H9 (cell line): Measurements from ENCODE around the gene FRAT2. TPM values are rescaled to one million over a fixed set of nuclear protein-coding genes. Genes with fewer than 3 reads are reported as not detected.
A peak's percentile ranks its signal among the peaks of the same experiment; 100 is the strongest.

Experiments
- DNase-seq: peaks from one replicate; pipeline ENCODE4 v3.0.0-alpha.2; 2017
- H2AFZ ChIP-seq: one replicate; pipeline ENCODE4 v1.6.1; 2013; ENCODE audit warnings: mild to moderate bottlenecking, low read length, control low read depth, moderate library complexity
- H2AK5ac ChIP-seq: 2 replicates; pipeline ENCODE4 v1.6.1; 2013; ENCODE audit warnings: low read length, control low read depth, mixed read lengths; ENCODE audit not compliant: insufficient read length
- H2BK120ac ChIP-seq: one replicate; pipeline ENCODE4 v1.6.1; 2013; ENCODE audit warnings: low read depth, mild to moderate bottlenecking, low read length, control low read depth, inconsistent platforms; ENCODE audit not compliant: poor library complexity, severe bottlenecking
- H2BK12ac ChIP-seq: 2 replicates; pipeline ENCODE4 v1.6.1; 2013; ENCODE audit warnings: low read length, control low read depth, mixed read lengths, low read depth; ENCODE audit not compliant: insufficient read length
- H2BK15ac ChIP-seq: 2 replicates; pipeline ENCODE4 v1.6.1; 2013; ENCODE audit warnings: low read depth, low read length, control low read depth
- H2BK20ac ChIP-seq: one replicate; pipeline ENCODE4 v1.6.1; 2013; ENCODE audit warnings: low read depth, mild to moderate bottlenecking, low read length, control low read depth, inconsistent platforms; ENCODE audit not compliant: poor library complexity, severe bottlenecking
- H2BK5ac ChIP-seq: 2 replicates; pipeline ENCODE4 v1.6.1; 2013; ENCODE audit warnings: low read length, control low read depth, mixed read lengths; ENCODE audit not compliant: insufficient read length
- H3K14ac ChIP-seq: 2 replicates; pipeline ENCODE4 v1.6.1; 2013; ENCODE audit warnings: low read length, control low read depth; ENCODE audit not compliant: insufficient read depth
- H3K18ac ChIP-seq: 2 replicates; pipeline ENCODE4 v1.6.1; 2013; ENCODE audit warnings: low read depth, mild to moderate bottlenecking, mixed read lengths, low read length, control low read depth; ENCODE audit not compliant: insufficient read length
- H3K23ac ChIP-seq: 2 replicates; pipeline ENCODE4 v1.6.1; 2013; ENCODE audit warnings: low read length, control low read depth, mixed read lengths, low read depth; ENCODE audit not compliant: insufficient read length
- H3K23me2 ChIP-seq: 2 replicates; pipeline ENCODE4 v1.6.1; 2013; ENCODE audit warnings: low read depth, mild to moderate bottlenecking, mixed read lengths, low read length, control low read depth; ENCODE audit not compliant: insufficient read length, poor library complexity, severe bottlenecking
- H3K27ac ChIP-seq: 2 replicates; pipeline ENCODE4 v1.5.1; 2013; ENCODE audit warnings: low read length, control low read depth, mixed read lengths, low read depth; ENCODE audit not compliant: insufficient read length
- H3K27me3 ChIP-seq: 2 replicates; pipeline ENCODE4 v1.6.1; 2013; ENCODE audit warnings: low read length, control low read depth, inconsistent platforms; ENCODE audit not compliant: insufficient read depth
- H3K4ac ChIP-seq: 2 replicates; pipeline ENCODE4 v1.6.1; 2013; ENCODE audit warnings: low read depth, mild to moderate bottlenecking, control low read depth, inconsistent platforms, low read length, moderate library complexity
- H3K4me1 ChIP-seq: 2 replicates; pipeline ENCODE4 v1.6.1; 2013; ENCODE audit warnings: low read length, control low read depth, inconsistent platforms; ENCODE audit not compliant: insufficient read depth
- H3K4me2 ChIP-seq: 2 replicates; pipeline ENCODE4 v1.6.1; 2013; ENCODE audit warnings: low read length, control low read depth, mixed read lengths; ENCODE audit not compliant: insufficient read length, insufficient read depth
- H3K56ac ChIP-seq: 2 replicates; pipeline ENCODE4 v1.6.1; 2013; ENCODE audit warnings: low read depth, mild to moderate bottlenecking, mixed read lengths, low read length, control low read depth; ENCODE audit not compliant: insufficient read length
- H3K79me1 ChIP-seq: 2 replicates; pipeline ENCODE4 v1.6.1; 2013; ENCODE audit warnings: low read depth, mild to moderate bottlenecking, moderate library complexity, low read length, control low read depth, inconsistent platforms; ENCODE audit not compliant: insufficient read depth, poor library complexity, severe bottlenecking
- H3K79me2 ChIP-seq: 2 replicates; pipeline ENCODE4 v1.6.1; 2013; ENCODE audit warnings: low read length, control low read depth, inconsistent platforms; ENCODE audit not compliant: insufficient read depth
- H3K9ac ChIP-seq: 2 replicates; pipeline ENCODE4 v1.6.1; 2013; ENCODE audit warnings: low read length, control low read depth, mixed read lengths; ENCODE audit not compliant: insufficient read length; ENCODE audit errors: extremely low read depth
- H3K9me3 ChIP-seq: one replicate; pipeline ENCODE4 v1.6.1; 2013; ENCODE audit warnings: low read depth, low read length, inconsistent platforms; ENCODE audit not compliant: control insufficient read depth
- H3T11ph ChIP-seq: one replicate; pipeline ENCODE4 v1.6.1; 2013; ENCODE audit warnings: mild to moderate bottlenecking, low read length, control low read depth, inconsistent platforms
- H4K20me1 ChIP-seq: one replicate; pipeline ENCODE4 v1.6.1; 2013; ENCODE audit not compliant: control insufficient read depth, insufficient read length, insufficient read depth
- H4K5ac ChIP-seq: 2 replicates; pipeline ENCODE4 v1.6.1; 2013; ENCODE audit warnings: low read depth, mild to moderate bottlenecking, mixed read lengths, low read length, control low read depth; ENCODE audit not compliant: insufficient read length
- H4K8ac ChIP-seq: replicated peaks from 2 replicates; pipeline ENCODE4 v1.6.1; 2013; ENCODE audit warnings: low read length, control low read depth, mixed read lengths, low read depth; ENCODE audit not compliant: insufficient read length
- H4K91ac ChIP-seq: 2 replicates; pipeline ENCODE4 v1.6.1; 2013; ENCODE audit warnings: low read depth, mild to moderate bottlenecking, moderate library complexity, mixed read lengths, low read length, control low read depth; ENCODE audit not compliant: insufficient read length
- H3K27ac Mint-ChIP-seq, 3 experiments: 2 replicates in 2 of 3; 3 replicates in 1 of 3; pipeline ENCODE4 v1.8.0; 2020 to 2021; ENCODE audit warnings: mixed read lengths in 3 of 3, mild to moderate bottlenecking in 1 of 3, moderate library complexity in 1 of 3
- H3K27me3 Mint-ChIP-seq: 2 replicates; pipeline ENCODE4 v1.8.0; 2021; ENCODE audit warnings: low read depth, mild to moderate bottlenecking, moderate library complexity, mixed read lengths
- H3K36me3 Mint-ChIP-seq, 3 experiments: 2 replicates in 2 of 3; 3 replicates in 1 of 3; pipeline ENCODE4 v1.8.0; 2020 to 2021; ENCODE audit warnings: low read depth in 3 of 3, mixed read lengths in 3 of 3; ENCODE audit not compliant: insufficient read depth in 1 of 3
- H3K4me1 Mint-ChIP-seq, 2 experiments: 2 replicates each; pipeline ENCODE4 v1.8.0; 2020; ENCODE audit warnings: mixed read lengths in 2 of 2
- H3K4me3 Mint-ChIP-seq, 2 experiments: 2 replicates in 1 of 2; 3 replicates in 1 of 2; pipeline ENCODE4 v1.8.0; 2020 to 2021; ENCODE audit warnings: mild to moderate bottlenecking in 2 of 2, mixed read lengths in 2 of 2, moderate library complexity in 1 of 2
- H3K9me3 Mint-ChIP-seq, 2 experiments: 2 replicates in 1 of 2; 3 replicates in 1 of 2; pipeline ENCODE4 v1.8.0; 2020; ENCODE audit warnings: mild to moderate bottlenecking in 2 of 2, mixed read lengths in 2 of 2, moderate library complexity in 1 of 2
- WGBS: extraction: QIAGEN DNeasy Blood & Tissue Kit; methylation state at CpG from one replicate; pipeline ENCODE4 v1.1.7; 2013; ENCODE audit warnings: missing lambda C conversion rate, low lambda C conversion rate, mixed read lengths; ENCODE audit not compliant: insufficient read length; ENCODE audit errors: extremely low coverage; 5-methylcytosine and 5-hydroxymethylcytosine counted together
- total RNA-seq: library from RNA; stranded (reverse); gene quantifications from 2 replicates; pipeline ENCODE4 v1.2.1, GENCODE V29; 2021
- TF ChIP-seq, protein P1 (sequence below): fragments of 200-600 bp; sonication (generic); conservative IDR thresholded peaks from 3 replicates; pipeline ENCODE4 v1.8.0; 2021; ENCODE audit warnings: antibody characterized with exemption, mild to moderate bottlenecking

Gene FRAT2
- total RNA-seq, 1 experiment from 2014 or later = 129 TPM

DNA sequence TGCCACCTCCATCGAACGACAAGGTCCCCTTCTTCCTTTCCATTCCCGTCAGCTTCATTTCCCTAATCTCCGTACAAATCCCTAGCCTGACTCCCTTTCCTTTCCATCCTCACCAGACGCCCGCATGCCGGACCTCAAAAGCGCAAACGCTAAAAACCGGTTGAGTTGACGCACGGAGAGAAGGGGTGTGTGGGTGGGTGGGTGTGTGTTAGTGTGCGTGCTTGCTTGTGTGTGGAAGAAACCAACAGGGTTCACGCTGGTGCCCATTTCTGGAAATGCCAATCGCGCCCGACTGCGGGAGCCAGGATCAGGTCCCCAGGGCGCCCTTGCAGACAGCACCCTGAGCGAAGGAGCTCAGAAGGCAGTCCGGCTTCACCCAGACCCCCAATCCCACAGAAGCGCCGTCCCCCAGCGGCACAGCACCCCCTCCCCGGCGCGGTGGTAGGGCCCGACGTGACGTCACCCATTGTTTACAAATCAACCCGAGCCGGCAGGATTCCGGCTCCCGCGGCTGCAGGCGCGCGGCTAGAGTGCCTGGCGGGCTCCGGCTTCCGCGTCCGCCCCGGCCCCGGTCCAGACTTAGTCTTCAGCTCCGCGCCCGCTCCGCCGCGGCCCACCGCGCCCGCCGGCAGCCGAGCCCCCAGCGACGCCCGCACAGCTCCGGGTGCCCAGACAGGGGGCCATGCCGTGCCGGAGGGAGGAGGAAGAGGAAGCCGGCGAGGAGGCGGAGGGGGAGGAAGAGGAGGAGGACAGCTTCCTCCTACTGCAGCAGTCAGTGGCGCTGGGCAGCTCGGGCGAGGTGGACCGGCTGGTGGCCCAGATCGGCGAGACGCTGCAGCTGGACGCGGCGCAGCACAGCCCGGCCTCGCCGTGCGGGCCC lies 15.5 kb downstream of the FRAT2 start, which contains the start of gene FRAT1:
Gene FRAT1 (plus strand): TSS at position 500 of the 880 bp plus-strand sequence. CDS start 183 bp downstream, at position 683.
- no peak within 1 kb of the TSS for H2AK5ac ChIP-seq
- H3K23ac ChIP-seq = no peak within 1 kb of the TSS
- peak within 1 kb of the TSS; percentile 99 for H2BK12ac ChIP-seq
- Mint-ChIP-seq H3K36me3 (no peaks in the 10 kb centered on the region), H3K4me1 (peaks cover 31 to 32% of the 10 kb centered on the region in 2 experiments), H3K4me3 (peak within 1 kb of the TSS; percentile 81 to 85), H3K9me3 (no peaks in the 10 kb centered on the region; a peak in 1 of 5 replicates), H3K27me3 (peaks cover 33% of the 10 kb centered on the region), H3K27ac (peak within 1 kb of the TSS; percentile 98 to 100 (median 99); a peak in 6 of 7 replicates)
- no peak within 1 kb of the TSS for H3K27ac ChIP-seq
- H3K9ac ChIP-seq = peak within 1 kb of the TSS; percentile 96
- peak within 1 kb of the TSS; percentile 87 for H4K5ac ChIP-seq
- H3K23me2 ChIP-seq = peaks cover 23% of the 10 kb centered on the region
- no peak within 1 kb of the TSS for H4K91ac ChIP-seq
- WGBS = no CpG with 5 or more reads among the region's 79 CpGs
- no peak within 1 kb of the TSS for H2AFZ ChIP-seq
- H3K56ac ChIP-seq = peak within 1 kb of the TSS; percentile 41
- TF ChIP-seq, protein P1, sequence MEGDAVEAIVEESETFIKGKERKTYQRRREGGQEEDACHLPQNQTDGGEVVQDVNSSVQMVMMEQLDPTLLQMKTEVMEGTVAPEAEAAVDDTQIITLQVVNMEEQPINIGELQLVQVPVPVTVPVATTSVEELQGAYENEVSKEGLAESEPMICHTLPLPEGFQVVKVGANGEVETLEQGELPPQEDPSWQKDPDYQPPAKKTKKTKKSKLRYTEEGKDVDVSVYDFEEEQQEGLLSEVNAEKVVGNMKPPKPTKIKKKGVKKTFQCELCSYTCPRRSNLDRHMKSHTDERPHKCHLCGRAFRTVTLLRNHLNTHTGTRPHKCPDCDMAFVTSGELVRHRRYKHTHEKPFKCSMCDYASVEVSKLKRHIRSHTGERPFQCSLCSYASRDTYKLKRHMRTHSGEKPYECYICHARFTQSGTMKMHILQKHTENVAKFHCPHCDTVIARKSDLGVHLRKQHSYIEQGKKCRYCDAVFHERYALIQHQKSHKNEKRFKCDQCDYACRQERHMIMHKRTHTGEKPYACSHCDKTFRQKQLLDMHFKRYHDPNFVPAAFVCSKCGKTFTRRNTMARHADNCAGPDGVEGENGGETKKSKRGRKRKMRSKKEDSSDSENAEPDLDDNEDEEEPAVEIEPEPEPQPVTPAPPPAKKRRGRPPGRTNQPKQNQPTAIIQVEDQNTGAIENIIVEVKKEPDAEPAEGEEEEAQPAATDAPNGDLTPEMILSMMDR = no peak
- H3K27me3 ChIP-seq = peaks cover 9% of the 10 kb centered on the region; the same call in 1 of the 2 replicates
- H3K4me2 ChIP-seq = peak within 1 kb of the TSS; percentile 72
- no peaks in the 10 kb centered on the region for H3K79me1 ChIP-seq
- peak within 1 kb of the TSS; percentile 95 for H2BK120ac ChIP-seq
- H3T11ph ChIP-seq = no peak within 1 kb of the TSS
- peak within 1 kb of the TSS; percentile 96 for H2BK5ac ChIP-seq
- H4K20me1 ChIP-seq = no peaks in the 10 kb centered on the region
- H3K14ac ChIP-seq = peak within 1 kb of the TSS; percentile 100
- H3K18ac ChIP-seq = peak within 1 kb of the TSS; percentile 100
- H2BK15ac ChIP-seq = no peak within 1 kb of the TSS
- no peak within 1 kb of the TSS for H2BK20ac ChIP-seq
- H3K79me2 ChIP-seq = no peaks in the 10 kb centered on the region
- no peaks in the 10 kb centered on the region for H3K9me3 ChIP-seq
- no peak within 1 kb of the TSS; the same call in 1 of the 2 replicates for H3K4ac ChIP-seq
- H4K8ac ChIP-seq = no peak within 1 kb of the TSS
- peaks cover 3% of the 10 kb centered on the region; the same call in 1 of the 2 replicates for H3K4me1 ChIP-seq
- peak; percentile 91 for DNase-seq
